HG02870 (cell line): ENCODE results near the gene SHANK2.
"Not testable (repeated sequence)": the region's sequence is repeated elsewhere in the genome, so short reads cannot be mapped to it uniquely, and the experiment has no call there.

Experiments used
- ATAC-seq: cut with Tn5 transposase; IDR thresholded peaks from one replicate; pipeline ENCODE4 v1.9.1; 2021; ENCODE audit warnings: mild to moderate bottlenecking, moderate library complexity; ENCODE audit not compliant: unreplicated experiment

Gene SHANK2

DNA sequence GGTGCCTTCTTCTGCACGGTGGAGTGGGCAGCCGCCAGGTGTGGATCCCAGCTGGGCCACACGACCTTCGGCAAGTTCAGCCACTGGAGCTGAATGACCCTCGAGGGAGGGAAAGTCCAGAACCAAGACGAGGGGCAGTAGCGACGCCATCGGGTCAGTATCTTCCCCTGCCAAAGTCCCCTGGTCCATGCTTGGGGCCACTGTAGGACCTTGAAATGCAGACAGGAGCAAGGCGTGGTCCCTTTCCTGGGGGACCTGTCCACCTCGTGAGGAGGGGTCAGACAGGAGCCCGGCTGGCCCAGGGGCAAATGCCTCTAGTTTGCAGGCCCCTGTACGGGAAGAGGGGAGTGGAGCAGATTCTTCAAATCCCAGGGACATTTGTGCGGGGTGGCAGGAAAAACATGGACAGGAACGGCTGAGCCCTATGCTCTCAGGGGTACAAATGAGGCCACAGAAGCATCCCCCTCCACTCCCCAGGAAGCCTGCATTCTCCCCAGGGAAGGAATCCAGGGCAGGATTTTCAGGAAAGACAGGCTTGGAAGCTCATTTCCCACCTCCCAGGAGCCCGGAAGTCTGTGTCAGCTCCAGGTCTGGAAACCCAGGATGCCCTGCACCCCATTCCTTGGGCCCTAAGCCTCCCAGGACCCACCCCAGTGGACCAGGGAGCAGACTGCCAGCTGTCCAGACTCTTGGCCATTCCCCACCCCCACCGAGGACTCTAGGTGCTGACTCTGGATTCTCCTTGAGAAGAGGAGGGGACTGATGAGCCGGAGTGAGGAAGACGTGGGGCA, 6.6 kb downstream of the SHANK2 start:
- ATAC-seq: no peak

DNA sequence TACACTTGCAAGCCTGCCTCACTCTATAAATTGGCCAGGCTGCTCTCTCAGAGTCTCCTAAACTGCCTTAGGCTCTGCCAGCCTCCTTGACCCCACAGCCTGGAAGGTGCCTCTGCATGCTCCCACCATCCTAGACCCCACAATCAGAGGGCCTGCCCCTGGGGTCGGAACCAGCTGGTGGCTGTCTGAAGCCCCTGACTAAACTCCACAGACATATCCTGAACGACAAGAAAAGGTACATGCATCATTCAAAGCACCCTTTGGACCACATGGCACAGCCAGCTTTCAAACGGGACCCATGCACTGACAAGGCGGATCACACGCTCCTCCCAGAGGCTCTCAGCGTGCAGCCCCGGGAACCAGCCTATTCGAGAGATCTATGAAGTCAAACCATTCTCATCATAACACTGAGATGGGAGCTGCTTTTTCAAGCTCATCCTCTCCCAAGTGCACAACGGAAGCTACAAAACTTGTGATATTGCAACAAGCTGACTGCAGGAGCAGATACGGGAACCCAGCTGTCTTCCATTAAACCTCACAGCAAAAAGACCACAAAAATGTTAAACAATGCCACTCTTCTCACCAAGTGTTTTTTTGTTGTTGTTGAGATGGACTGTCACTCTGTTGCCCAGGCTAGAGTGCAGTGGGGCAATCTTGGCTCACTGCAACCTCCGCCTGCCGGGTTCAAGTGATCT, 8.1 kb downstream of the SHANK2 start:
- ATAC-seq: no peak

DNA sequence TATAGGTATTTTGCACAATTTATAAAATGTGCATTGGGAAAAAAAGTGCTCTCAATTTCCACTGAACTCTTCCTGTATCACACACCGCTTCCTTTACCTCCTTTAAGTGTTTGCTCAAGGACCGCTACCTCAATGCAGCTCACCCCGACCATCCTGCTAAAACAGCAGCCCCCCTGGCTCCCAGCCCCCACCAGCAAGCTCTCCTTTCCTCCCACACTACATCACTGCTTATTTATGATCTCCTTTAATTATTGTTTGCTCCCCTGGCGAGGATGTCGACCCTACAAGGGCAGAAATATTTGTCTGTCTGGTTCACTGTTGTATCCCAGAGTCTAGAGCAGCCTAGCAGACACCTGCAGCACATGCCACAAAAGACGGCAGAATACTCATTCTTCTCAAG, 10.0 kb downstream of the SHANK2 start:
- ATAC-seq: no peak

DNA sequence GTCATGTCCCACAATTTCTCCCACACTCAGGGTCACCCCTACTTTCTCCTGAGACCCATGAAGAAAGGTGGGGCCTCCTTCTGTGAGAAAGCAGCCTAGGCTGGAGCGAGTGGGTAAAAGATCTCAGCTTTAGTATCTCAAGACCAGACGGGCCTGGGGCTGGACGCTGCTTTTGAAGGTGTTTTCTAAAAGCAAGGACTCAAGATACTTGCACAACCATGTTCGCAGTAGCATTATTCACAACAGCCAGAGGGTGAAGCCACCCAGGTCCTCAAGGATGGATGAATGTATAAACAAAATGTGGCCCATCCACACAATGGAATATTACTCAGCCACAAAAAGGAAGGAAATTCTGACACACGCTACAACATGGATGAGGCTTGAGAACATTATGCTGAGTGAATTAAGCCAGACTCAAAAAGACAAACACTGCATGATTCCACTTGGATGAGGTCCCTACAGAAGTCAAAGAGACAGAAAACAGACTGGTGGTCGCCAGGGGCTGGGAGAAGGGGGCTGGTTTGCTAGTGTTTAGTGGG, 10.6 kb downstream of the SHANK2 start:
- no peak for ATAC-seq

DNA sequence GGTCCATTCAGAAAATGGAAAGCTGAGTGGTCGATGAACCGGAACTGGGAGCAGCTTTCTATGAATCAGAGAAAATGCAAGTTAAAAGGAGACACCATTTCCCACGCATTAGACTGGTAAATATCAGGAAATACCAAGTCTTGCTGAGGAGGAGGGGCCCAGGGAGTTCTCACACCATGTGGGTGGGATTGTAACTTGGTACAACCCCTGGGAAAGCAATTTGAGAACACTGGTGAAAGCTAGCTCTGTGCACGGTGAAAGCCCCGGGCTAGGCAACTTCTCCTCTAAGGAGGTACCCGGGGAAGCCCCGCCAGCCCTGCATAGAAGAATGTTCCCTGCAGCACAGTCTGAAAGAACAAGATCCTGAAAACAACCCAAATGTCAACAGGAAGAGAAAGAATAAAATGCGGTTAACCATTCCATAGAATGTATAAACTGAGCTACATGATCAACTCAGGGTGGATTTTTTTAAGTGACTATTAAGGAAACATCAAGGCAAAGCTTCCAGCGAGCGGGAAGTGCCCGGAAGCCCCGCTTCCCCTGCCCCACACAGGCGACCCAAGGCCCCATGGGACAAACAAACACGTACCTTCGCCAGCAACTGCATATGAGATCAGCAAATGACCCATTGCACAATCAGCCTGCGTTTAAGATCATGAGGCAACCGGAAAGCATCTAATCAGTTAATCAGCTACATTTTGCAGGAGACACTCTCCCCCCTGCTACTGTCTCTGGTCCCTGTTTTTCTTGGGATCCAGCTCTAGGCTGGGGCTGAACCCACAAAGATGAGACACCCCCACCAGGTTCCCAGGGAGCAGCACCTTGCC, 11.3 kb downstream of the SHANK2 start:
- no peak for ATAC-seq

DNA sequence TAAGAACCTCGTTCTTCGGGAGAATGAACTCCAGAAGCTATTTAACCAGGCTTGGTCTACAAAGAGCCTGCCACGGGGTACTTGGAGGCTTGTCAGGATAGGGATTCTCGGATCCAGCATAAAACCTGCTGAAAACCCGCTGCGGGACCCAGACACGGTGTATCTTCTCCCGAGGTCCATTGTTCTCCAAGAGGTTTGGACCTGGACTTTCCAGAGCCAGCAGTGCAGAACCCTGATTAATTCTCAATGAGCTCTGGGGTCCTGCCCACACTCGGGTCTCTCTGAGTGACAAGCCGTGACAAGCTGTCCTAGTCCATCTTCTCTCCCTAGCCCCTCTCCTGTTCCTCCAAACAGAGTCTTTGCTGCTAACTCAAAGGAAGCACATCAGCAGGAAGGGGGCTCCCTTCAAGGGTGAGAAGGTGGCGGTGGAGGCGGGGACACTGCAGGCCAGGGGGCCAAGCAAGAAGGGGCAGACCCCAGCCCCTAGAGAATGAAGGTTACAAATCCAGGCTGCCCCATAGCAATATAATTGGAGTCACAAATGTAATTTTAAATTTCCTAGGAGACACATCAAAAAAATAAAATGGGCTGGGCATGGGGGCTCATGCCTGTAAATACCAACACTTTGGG, 12.2 kb downstream of the SHANK2 start:
- no peak for ATAC-seq

DNA sequence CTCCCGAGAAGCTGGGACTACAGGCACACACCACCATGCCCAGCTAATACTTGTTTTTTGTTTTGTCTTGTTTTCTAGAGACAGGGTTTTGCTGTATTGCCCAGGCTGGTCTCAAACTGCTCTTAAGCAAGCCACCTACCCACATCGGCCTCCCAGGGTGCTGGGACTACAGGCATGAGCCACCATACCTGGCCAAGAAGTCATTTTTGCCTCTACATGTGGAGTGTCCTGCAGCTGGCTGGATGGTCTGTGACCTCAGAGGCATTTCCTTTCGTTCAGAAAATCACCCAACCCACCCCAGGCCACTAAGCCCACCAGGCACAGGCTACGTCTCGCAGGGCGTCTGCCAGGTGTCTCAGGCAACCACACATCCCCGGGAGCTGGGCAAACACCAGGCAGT, 12.8 kb downstream of the SHANK2 start:
- ATAC-seq: no peak

DNA sequence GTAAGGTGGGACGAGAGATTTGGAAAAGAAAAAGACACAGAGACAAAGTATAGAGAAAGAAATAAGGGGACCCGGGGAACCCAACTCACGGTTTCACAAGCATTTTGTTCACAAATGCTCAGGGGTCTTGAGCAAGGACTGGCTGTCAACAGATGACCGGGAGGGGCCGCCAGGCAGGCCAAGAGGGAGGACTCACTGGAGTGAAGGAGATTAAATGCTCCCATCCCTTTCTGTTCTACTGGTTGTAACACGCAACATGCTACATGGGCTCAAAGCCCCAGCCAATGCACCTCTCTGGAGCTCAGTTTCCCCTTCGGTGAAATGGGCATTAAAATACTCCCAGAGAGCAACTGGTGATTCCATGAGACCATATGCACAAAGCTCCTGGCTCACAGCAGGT, 13.4 kb downstream of the SHANK2 start:
- no peak for ATAC-seq

DNA sequence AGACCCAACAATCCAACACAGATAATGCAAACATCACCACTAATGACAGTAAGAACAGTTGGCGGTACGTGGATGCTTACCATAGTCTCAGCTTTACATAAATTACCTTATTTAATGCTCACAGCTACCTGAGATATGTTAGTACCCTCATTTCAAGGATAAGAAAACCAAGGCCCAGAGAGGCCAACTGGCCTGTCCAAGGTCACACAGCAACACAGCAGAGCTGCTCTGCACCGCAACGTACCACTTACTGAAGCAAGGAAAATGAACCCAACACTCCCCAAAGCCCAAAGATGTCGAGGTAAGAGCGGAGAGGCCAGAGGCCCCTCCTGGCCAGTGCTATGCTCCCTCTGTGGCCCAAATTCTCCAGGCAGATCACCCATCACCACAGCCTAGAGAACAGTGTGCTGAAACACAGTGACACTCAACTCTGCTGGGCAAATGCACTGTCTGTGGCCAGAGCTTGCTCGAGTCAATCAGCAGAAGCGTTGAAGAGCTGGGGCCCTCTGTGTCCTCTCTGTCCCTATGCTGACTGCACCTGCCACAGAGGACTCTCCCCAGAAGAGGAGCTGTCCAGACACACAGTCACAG, 14.0 kb downstream of the SHANK2 start:
- ATAC-seq: no peak

DNA sequence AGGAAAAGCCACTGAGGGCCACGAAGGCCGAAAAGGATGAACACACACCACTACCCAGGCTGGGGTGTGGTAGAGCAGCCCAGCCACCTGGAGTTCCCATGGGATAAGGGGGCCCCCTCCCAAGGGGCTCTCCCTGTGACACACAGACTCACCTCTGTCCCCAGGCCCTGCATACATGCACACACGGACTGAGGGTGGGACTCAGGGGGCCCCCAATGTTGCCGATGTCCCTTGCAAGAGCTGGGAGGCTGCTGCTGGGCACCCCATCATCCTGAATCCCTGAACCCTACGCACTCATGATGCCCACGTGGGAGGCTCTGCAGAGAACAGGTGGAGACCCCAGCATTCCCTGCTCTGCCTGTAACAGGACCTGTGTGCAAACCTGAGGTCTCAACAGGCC, 14.5 kb downstream of the SHANK2 start:
- no peak for ATAC-seq

DNA sequence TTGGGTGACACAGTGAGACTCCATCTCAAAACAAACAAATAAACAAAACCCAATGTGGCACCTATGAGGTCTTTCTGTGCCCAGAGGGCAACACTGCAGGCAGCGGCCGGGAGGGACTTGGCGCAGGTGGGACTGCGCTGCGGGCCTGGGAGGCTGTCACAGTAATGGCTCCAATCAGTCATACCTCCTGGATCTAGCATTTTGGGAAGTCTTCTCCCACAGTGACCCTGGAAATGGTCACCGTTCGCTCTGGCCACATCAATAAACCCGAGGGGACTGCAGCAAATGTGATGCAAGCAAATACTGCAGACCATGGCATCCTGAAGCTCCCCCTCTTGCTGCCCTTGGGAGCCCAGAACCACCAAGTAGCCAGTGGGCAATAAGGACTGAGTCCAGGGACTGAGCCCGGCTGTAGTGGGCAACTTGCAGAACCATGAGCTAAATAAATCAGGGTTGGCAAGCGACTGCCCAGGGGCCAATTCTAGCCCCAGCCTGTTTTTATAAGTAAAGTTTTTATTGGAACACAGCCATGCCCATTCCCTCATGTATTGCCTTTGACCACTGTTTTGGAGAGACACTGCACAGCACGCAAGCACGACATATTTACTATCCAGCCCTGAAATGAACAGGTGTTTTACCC, 15.4 kb downstream of the SHANK2 start:
- no peak for ATAC-seq

DNA sequence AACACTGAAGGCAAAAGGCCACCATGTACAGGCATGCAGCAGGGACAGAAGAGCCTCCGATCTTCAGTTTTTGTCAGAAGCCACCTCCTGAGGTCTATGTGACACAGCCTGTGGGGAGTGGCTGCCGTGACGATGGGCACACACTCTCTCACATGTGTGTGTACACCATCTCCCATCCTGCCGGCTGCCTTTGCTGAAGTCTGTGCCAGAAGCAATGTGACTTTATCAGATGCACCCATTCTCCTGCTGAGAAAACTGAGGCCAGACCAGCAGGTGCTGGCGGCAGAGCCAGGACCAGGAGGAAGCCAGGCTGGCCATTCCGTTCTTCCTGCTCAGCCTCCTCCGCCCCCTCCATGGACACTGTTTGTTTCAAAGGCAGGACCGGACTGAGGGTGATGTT, 16.7 kb downstream of the SHANK2 start:
- ATAC-seq: no peak

DNA sequence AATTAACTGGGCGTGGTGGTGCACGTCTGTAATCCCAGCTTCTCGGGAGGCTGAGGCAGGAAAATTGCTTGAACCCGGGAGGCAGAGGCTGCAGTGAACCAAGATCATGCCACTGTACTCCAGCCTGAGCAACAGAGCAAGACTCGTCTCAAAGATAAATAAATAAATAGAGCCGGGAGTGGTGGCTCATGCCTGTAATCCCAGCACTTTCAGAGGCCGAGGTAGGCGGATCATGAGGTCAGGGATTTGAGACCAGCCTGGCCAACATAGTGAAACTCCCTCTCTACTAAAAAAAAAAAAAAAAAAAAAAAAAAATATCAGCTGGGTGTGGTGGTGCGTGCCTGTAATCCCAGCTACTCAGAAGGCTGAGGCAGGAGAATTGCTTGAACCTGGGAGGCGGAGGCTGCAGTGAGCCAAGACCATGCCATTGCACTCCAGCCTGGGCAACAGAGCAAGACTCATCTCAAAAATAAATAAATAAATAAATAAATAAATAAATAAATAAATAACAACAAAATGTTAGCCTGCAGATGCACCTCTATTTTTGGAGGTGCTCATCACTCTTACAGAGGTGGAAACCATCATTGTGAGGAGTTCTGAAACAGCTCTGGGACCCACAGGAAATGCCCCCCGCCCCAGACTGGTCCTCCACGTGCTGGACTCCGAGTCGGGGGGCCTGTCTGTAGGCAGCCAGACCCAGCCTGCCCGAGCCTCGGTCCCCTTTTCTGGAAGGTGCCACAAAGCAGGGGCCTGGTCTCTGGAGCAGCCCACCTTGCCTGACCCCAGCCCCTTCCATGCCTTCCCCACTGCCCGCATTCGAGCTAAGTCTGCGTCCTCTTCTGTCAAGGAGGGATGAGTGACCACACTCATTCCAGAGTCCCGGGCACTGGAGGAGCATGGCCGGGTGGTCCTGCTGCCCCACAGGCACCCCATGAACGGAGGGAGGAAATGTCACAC, 18.2 kb downstream of the SHANK2 start:
- ATAC-seq: not testable (repeated sequence)

DNA sequence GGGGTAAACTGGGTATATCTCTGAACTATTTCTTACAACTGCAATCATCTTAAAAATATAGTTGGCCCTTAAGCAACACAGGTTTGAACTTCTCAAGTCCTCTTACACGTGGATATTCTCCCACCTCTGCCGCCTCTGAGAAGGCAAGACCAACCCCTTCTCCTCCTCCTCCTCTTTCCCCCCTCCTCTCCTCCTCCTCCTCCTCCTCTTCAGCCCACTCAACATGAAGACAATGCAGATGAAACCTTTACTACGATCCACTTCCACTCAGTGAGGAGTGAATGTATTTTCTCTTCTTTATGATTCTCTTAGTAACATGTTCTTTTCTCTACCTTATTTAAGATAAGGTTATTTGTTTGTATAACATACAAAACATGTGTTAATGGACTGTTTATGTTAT, 20.0 kb downstream of the SHANK2 start:
- ATAC-seq: no peak

DNA sequence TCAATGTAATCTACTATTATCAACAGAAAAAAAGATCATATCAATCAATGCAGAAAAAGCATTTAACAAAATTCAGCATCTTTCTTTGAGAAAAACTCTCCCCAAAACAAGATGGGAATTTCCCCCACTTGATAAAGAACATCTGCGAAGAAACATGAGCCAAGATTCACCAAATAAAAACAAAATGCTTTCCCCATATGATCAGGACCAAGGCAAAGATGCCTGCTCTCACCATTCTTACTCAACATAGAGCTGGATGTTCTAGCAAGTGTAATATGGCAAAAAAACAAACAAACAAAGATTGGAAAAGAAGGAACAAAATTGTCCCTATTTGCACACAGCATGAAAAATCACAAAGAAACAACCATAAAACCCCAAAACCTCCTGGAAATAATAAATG, 23.4 kb downstream of the SHANK2 start:
- ATAC-seq: no peak

DNA sequence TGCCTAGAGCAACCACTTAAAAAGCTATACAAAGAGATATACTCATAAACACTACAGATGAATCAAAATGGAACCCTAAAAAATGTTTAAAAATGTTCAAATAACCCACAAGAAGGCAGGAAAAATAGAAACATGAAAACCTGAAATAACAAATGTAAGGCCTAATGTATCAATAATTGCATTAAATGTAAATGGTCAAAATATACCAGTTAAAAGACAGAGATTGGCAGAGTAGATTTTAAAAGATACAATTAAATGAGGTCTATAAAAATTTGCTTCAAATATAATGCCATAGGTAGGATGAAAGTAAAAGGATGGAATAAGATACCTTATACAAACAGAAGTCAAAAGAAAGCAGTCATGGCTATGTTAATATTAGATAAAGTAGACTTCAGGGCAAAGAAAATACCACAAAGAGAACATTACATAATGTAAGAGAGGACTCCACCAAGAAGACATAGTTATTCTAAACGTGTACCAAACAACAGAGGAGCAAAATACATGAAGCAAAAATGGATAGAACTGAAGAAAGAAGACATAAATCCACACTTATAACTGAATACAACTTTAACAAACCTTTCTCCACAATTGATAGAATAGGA, 25.2 kb downstream of the SHANK2 start:
- no peak for ATAC-seq

DNA sequence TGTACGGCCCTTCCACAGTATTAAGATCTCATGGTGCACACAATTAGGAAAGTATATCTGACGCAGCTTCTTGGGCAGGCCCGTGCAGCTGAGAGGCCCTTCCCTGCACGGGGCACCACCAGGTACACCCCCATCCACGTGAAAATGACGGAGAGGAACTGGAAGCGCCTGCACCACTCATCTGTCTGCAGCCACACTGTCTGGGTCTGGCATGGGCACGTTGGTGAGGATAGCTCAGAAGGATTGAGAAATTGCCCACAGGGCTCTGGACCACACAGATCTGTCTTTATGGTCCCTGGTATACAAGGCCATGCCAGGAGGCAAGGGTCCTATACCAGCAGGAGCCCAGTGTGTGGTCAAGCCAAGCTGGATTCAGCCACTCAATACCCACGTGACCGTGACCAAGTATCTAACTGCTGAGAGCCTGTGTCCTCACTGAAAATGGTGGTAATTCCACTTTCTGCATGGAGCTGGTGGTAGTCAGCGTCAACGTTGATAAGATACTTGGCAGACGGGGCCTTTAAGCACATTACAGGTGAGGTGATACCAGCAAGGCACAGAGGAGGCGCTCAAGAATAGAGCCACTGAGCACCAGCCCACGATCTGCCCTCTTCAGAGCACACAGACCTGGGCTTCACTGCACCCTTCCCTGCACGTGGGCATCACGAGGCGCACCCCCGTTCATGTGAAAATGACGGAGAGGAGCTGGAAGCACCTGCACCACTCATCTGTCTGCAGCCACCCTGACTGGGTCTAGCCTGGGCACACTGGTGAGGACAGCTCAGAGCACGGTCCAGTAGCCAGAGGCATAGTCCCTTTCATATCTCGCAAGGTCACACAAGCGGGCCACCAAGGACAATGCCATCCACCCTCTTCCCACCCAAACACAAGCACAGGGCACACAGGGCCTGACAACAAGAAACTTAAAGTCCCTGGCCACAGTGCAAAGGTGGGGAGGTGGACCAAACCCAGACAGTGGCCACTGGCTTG, 28.4 kb downstream of the SHANK2 start:
- no peak for ATAC-seq

DNA sequence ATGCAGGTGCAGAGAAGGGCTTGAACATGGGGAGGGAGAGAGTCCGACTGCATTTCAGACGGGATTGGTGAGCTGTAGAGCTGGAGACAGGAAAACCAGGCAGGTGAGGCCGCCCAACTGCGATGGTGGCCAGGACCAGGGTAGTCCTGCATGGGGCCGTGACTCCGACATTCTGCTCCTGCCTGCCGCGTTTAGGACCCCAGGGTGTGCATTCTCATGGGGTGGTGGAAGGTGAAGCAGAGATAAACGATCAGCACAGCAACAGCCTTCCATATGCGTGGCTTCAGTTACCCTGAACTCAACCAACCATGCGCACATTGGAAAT, 29.3 kb downstream of the SHANK2 start:
- ATAC-seq: no peak
